Head of caudate nucleus (tissue), 42 donors: ENCODE results near the gene CATSPER3.
"Not testable (repeated sequence)": the region's sequence is repeated elsewhere in the genome, so short reads cannot be mapped to it uniquely, and the experiment has no call there.

Experiments used
- DNase-seq, 42 donors: peaks; one replicate each; pipeline versions ENCODE4 v3.0.0 to v3.0.0-alpha.2; 2020 to 2021; ENCODE audit warnings: mixed read lengths in 7 of 42
- intact Hi-C: fragments of 100-400 bp; cut with DNase I; formaldehyde crosslinking; loops from one replicate; pipeline ENCODE4 v1.15.0; 2022

Gene CATSPER3

DNA sequence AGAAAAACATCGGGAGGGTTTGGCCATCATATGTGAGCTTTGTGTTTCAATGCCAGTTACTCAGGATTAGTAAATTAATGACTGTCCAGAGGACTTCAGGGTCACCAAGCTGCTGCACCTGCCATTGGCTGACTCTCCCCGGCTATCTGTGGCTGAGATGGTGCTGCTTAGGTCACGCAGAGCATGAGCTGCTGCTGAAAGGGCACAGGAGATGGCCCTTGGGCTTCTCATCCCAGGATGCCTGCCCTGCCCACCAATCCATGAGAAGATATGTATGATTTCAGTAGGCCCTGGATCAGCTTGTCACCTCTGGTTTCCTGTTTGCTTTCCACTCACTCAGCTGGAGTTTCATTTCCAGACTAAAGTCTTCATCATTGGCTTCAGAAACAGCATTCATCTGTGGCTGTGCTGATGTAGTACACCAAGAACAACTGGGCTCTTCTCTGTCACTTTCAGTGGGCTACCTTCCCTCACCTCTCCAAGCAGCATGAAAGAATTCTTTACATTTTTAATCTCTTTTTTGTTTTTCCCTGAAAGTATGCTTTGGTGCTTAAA is 2.4 kb upstream of the CATSPER3 start:
- intact Hi-C loops: no loop called here
- no peak for DNase-seq

DNA sequence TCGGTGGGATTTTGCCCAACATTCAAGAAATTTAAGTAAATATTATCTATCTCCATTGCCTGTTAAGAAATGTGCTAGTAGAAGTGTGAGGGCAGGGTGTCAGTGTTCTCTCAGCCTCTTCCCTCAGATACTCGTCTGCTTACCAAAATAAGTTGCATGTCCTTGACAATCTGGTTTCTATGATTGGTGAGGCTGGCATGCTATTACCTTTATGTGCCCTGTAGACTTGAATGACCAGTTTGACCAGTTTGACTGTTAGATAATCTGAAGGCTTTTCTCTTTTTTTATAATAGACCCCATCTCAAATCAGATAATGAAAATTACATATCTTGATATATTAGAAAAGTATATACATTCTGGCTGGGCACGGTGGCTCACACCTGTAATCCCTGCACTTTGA is 348 bp downstream of the CATSPER3 start:
- intact Hi-C loops: no loop called here
- no peak for DNase-seq

GRCh38 chr5:134969166-134969565 is 1.5 kb downstream of the CATSPER3 start:
- DNase-seq: no peak
- intact Hi-C loops: no loop called here

DNA sequence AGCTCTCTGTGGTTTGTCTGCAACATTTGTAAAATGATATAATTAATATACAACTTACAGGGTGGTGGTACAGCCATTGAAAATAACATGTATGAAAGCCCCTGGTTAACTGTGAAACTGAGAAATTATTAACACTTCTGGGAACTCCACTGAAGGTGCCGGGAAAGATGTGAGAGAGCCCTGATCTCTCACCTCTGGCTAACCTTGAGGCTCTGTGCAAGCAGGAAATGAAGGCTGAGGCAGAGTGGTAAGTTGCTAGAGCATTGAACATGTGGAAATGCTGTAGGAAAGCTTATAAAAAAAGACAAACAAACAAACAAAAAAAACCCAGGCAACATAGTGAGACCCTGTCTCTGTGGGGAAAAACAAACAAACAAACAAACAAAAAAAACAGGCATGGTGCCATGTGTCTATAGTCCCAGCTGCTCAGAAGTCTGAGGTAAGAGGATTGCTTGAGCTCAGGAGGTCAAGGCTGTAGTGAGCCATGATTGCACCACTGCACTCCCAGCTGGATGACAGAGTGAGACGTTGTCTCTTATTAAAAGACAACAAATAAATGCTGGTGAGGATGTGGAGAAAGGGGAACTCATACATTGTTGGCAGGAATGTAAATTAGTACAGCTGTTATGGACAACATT is 7.5 kb downstream of the CATSPER3 start:
- intact Hi-C loops: no loop called here
- DNase-seq: no peak

- no peak for DNase-seq
- intact Hi-C loops: no loop called here
Observed at GRCh38 chr5:134975843-134976242, 8.1 kb downstream of the CATSPER3 start.

GRCh38 chr5:134976841-134977240 is 9.1 kb downstream of the CATSPER3 start:
- DNase-seq: no peak
- intact Hi-C loops: no loop called here

DNA sequence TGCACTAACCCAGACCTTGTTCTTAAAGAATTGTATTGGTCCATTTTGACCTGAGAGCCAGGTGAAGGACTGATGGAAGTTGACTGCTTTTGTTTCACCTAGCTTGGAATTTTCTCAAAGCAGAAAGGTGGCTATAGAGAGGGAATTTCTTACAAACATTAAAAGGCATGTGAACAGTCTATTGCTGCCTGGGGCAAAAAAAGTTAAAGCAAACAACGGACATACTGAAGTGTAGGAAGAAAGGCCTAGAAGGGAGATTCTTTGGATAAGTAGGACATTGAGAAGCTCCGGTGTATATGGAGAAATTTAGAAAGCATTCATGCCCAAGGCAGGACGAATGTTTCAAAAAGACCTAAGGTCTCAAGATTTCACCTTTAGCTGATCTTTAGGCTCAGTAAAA is 11.7 kb downstream of the CATSPER3 start:
- no peak for DNase-seq
- intact Hi-C loops: no loop called here

- intact Hi-C loops: no loop called here
- no peak for DNase-seq
Observed at GRCh38 chr5:134982230-134982629, 14.5 kb downstream of the CATSPER3 start.

GRCh38 chr5:134989266-134989830 is 21.6 kb downstream of the CATSPER3 start:
- DNase-seq: no peak
- intact Hi-C loops: no loop called here

DNA sequence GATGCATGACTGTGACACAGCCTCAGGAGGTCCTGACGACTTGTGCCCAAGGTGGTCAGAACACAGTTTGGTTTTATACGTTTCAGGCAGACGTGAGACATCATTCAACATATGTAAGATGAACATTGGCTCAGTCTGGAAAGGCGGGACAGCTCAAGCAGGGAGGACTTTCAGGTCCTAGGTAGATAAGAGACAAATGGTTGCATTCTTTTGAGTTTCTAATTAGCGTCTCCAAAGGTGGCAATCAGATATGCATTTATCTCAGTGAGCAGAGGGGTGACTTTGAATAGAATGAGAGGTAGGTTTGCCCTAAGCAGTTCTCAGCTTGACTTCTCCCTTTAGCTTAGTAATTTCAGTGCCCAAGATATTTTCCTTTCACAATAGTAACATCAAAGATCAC is 22.5 kb downstream of the CATSPER3 start:
- DNase-seq, intact Hi-C loops: not testable (repeated sequence)

GRCh38 chr5:134992148-134992547 is 24.4 kb downstream of the CATSPER3 start:
- intact Hi-C loops: no loop called here

DNA sequence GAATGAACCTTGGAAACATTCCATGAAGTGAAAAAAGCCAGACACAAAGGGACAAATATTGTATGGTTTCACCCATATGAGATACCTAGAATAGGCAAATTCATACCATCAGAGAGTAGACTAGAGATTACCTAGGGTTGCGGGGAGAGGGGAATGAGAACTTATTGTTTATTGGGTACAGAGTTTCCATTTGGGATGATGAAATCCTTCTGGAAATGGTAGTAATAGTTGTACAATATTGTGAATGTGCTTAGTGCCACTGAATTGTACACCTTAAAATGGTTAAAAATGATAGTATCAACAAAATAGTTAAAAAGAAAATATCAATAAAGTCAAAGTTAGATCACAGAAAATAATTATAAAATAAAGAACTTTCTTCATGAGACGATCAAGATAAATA is 25.5 kb downstream of the CATSPER3 start:
- intact Hi-C loops: no loop called here
- DNase-seq: no peak

More at GRCh38 chr5:134992148-134992547, 24.4 kb downstream of the CATSPER3 start:
- no peak for DNase-seq

DNA sequence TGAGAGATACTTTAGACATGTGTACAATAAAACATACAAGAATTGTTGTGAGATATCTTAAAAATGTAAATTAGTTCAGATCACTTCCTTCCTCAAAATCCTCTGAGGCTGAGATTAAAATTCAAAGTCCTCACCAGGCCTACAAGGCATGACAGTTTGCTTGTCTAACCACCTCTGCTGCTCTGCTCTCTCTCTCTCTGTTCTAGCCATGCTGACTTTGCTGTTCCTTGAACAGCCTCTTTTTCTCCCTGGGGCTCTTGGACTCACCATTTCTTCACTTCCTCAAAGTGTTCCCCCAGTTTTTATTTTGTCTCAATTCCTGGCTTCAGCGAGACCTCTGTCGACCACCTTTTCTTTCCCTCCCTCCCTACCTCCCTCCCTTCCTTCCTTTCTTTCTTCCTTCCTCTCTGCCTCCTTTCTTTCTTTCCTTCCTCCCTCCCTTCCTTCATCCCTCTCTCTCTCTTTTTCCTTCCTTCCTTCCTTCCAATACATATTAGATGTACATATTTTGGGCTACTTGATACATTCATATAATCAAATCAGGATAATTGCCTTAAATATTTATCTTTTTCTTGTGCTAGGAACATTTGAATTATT is 27.0 kb downstream of the CATSPER3 start:
- no peak for DNase-seq
- intact Hi-C loops: no loop called here

- no peak for DNase-seq
- intact Hi-C loops: no loop called here
Observed at GRCh38 chr5:134995850-134996402, 28.2 kb downstream of the CATSPER3 start.

DNA sequence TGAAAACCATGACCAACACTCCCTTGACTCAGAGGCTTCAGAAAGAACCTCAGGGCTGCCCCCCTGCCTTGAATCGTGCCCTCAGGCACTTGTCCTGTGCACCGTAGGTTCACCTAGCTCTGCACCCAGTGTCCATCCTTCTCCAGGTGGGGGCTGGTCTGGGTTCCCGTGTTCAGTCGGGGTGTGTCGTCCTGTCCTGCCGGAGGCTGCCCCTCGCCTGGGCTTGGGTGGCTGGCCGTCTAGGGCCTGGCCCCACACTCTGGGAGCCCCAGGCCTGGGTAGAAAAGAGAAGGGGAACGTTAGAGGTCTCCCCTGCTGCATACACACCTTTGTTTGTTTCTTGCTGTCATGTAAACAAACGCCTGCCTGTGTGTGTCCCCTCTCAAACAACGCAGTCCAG is 29.3 kb downstream of the CATSPER3 start:
- no peak for DNase-seq
- intact Hi-C loops: no loop called here

GRCh38 chr5:134998068-134998467 is 30.4 kb downstream of the CATSPER3 start:
- intact Hi-C loops: not testable (repeated sequence)

DNA sequence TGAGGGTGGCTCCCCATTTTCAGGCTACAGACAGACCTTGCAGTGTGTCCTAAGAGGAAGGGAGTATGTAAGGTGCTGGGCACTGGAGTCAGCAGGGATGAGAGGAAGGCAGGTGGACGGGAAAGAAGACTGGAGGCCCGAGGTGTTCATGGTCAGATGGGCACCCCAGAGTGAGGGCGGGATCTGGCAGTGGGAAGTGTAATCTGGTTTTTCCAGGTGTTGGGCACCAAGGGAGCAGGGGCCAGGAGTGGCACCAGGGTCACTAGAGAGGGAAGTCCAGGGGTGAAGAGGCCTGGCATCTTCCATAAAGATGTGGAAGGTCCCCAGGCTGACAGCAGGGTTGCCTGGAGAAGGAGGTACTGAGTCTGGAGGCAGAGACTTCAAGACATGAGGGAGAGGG is 36.7 kb downstream of the CATSPER3 start:
- intact Hi-C loops: no loop called here
- no peak for DNase-seq

More at GRCh38 chr5:134998068-134998467, 30.4 kb downstream of the CATSPER3 start:
- DNase-seq: not testable (repeated sequence)

DNA sequence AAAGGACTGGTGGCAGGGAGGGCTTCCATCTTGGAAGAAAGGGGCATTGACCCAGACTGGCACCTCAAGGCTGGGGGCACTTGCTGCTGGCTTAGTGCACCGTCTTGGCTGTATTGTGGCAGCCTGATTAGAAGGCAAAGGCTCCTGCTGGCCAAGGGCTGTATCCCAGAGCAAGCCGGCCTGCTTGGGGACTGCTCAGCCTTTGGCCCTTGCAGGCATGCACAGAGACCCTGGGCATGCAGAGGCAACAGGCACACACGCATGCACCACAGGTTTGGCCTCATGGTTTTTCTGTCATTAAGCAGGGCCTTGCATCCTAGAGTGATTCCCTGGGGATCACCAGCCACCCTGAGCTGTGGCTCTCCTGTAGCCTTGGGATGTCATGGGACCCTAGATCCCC is 37.4 kb downstream of the CATSPER3 start:
- DNase-seq: peak in 1 of 42 donors; percentile 6
- intact Hi-C loops: no loop called here

DNA sequence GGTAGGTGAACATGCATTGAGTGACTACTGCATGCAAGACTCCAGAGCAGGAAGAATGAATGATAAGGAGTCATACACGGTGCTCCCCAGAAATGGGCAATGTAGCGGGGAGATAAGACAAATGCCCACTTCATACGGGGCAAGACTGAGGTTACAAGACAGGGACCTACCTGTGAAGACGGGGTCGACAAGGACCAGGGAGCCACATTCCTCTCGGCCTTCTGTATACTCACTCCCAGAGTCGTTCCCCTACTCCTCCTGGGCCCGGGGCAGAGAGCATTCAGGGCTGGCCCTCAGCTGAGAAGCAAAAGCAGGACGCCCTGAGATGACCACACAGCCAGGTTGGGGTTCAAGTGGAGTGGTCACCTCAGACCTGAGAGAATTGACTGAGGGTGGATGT is 39.6 kb downstream of the CATSPER3 start:
- DNase-seq: peak in 2 of 42 donors; percentile 1 to 20
- intact Hi-C loops: no loop called here

- intact Hi-C loops: no loop called here
- peak in 1 of 42 donors; percentile 1 for DNase-seq
Observed at GRCh38 chr5:135007749-135008363, 40.1 kb downstream of the CATSPER3 start.
